Measurements from ENCODE around the gene STMP1.

GRCh38 chr7:135687466-135687865, 25.2 kb downstream of the STMP1 start:
- TF ChIP-seq POLR2A (IDR thresholded peaks at IDR 0.05), result no peak
- no peak for TF ChIP-seq CTCF (IDR thresholded peaks at IDR 0.05)

All from lower leg skin (tissue), 3 donors.